ENCODE results near the gene MBOAT2. TPM values are rescaled to one million over a fixed set of nuclear protein-coding genes. Genes with fewer than 3 reads are reported as not detected.

Gene MBOAT2
- total RNA-seq, 4 donors from 2014 or later, result 4.7 to 12.8 (median 9.7) TPM

DNA sequence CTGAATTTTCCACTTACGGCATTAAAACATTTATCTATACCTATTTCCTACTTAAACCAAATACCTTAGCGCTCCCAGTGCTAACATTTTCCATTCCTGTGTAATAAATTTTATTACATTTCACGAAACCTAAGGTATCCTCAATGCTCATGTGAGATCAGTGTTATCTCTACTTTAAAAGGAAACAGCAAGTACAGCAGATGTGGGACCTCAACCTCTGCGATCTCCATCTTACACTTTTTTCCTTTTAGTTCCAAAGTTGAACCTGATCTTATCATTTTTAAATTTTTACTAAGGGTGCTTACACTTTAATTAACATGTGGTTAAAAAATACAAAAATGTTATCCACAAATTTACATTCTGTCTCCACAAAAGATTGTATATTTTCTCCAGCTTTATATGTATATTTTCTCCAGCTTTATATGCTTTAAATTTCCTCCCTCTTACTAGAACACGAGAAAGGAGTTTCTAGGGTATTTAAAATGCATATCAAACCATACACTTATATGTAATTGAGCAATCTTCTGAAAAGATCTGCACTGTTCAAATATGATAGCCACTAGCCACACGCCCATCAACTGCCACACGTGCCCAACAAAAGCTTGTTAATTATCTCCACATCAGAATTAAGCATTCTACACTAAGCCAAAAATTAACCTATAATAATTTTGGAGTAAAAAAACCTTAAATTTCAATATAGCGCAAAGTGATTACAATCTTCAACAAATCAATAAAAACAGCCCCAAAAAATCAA lies 38.1 kb downstream of the MBOAT2 start:
- TF ChIP-seq, protein P1, sequence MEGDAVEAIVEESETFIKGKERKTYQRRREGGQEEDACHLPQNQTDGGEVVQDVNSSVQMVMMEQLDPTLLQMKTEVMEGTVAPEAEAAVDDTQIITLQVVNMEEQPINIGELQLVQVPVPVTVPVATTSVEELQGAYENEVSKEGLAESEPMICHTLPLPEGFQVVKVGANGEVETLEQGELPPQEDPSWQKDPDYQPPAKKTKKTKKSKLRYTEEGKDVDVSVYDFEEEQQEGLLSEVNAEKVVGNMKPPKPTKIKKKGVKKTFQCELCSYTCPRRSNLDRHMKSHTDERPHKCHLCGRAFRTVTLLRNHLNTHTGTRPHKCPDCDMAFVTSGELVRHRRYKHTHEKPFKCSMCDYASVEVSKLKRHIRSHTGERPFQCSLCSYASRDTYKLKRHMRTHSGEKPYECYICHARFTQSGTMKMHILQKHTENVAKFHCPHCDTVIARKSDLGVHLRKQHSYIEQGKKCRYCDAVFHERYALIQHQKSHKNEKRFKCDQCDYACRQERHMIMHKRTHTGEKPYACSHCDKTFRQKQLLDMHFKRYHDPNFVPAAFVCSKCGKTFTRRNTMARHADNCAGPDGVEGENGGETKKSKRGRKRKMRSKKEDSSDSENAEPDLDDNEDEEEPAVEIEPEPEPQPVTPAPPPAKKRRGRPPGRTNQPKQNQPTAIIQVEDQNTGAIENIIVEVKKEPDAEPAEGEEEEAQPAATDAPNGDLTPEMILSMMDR (IDR thresholded peaks at IDR 0.05; ENCODE audit: low read depth), result no peak

DNA sequence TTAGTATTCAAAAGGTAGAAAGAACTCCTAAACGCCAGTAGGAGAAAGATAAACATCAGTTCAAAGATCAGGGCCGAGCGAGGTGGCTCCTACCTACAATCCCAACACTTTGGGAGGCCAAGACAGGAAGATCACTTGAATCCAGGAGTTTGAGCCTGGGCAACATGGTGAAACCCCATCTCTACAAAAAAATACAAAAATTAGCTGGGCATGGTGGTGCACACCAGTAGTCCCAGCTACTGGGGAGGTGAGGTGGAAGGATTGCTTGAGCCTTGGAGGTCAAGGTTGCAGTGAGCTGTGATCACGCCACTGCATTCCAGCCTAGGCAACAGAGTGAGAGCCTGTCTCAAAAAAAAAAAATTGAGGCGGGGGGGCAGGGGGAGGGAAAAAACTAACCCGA lies 40.6 kb downstream of the MBOAT2 start:
- TF ChIP-seq, protein P1 (IDR thresholded peaks at IDR 0.05; ENCODE audit: low read depth), result no peak

DNA sequence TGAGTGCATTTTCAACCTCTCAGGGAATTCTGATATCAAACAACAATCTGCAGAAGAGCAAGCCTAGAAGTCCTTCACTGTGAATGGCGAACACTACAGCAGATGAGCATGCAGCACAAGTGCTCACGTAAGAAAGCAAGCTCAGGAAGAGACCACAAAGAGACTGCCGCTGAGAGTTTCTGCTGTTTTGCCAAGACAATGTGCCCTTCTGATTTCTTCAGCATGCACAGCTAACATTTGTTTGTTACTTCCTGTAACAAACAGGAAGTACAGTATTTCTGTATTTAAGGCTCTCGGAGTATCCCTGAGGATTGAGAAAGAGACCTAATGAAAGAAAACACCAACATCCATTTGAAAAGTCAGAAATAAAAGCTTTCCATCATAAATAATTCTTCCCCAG lies 45.9 kb downstream of the MBOAT2 start:
- TF ChIP-seq, protein P1 (IDR thresholded peaks at IDR 0.05; ENCODE audit: low read depth), result no peak

DNA sequence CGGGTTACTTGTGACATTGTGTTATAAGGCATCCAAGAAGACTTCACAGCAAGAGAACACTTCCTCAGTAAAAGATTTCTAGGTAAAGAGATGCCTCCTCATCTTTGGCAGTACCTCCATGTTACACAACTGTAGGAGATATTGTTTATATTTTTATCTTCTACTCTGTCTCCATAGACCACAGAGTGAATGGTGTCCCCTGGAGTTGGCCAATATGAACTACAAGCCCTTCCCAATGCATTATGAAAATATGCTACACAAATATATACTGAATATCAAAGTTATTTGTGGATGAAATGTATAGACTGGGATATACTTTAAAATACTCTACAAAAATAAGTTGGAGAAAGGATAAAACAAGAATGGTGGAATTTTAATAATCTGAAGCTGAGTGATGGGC lies 46.7 kb downstream of the MBOAT2 start:
- TF ChIP-seq, protein P1 (IDR thresholded peaks at IDR 0.05; ENCODE audit: low read depth), result no peak

DNA sequence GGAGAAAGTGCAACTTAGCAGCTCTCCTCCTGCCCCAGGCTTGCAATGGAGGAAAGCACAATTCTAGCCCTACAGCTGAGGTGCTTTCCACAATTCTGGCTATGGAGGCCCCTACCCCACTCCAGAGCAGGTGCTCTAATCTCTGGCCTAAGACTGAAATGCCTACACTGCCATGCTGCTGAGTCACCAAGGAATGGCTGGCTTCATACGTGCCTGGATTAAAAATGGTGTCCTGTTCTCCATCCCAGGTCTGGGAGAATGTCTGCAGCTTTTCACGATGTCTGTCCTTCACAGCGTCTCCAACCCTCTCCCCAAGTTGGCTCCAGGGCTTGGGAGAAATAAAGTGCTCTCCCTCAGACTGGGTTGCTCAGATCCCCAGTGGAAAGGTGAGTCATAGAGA lies 48.5 kb downstream of the MBOAT2 start:
- TF ChIP-seq, protein P1 (IDR thresholded peaks at IDR 0.05; ENCODE audit: low read depth), result no peak

DNA sequence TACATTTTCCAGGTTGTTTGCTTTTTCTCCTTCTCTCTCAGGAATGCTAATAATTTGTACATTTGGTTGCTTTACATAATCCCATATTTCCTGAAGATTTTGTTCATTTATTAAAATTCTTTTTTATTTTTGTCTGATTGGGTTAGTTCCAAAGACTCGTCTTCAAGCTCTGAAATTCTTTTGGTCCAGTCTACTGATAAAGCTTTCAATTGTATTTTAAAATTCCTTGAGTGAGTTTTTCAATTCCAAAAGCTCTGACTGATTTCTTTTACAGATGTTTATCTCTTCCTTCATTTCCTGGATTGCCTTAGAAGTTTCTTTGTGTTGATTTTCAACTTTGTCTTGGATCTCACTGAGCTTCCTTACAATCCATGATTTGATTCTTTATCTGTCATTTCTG lies 50.0 kb downstream of the MBOAT2 start:
- TF ChIP-seq, protein P1 (IDR thresholded peaks at IDR 0.05; ENCODE audit: low read depth), result no peak

DNA sequence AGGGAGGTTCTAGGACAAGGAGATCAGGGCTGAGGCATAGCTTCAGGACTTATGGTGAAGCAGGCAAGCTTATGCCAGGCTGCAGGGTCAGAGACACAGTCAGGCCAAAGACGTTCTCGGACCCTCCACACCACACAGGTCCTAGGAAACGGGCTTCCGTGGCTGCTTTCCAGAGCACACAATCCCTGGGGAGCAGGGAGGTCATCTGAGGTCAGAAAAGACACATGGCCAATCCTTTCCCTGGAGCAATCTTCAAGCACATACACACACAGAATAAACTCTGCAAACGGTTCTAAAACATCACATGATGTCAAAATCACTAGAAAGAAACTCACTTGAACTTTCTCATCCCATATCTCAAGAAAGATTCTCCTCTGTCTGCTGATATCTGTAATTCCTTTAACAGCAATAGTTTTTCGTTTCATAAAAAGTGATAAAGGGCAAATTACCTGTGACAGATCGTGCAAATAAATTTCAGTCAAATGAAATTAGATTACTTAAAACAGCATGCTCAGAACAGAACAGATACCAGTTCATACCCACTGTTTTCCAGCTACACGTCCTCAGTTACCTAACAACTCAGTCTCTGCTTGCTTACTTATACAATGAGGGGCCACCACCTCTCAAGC lies 63.9 kb downstream of the MBOAT2 start:
- TF ChIP-seq, protein P1 (IDR thresholded peaks at IDR 0.05; ENCODE audit: low read depth), result no peak

All from subcutaneous adipose tissue (tissue), 4 donors.